Ectodermal cell (in vitro differentiated cells): ENCODE data around the gene CENPB.

Experiments
- H3K27ac ChIP-seq: 2 replicates; pipeline ENCODE4 v1.7.0; 2013; ENCODE audit warnings: mild to moderate bottlenecking, low read depth, low read length; ENCODE audit not compliant: insufficient read depth, poor library complexity, severe bottlenecking
- H3K27me3 ChIP-seq: 2 replicates; pipeline ENCODE4 v1.7.0; 2013; ENCODE audit warnings: mild to moderate bottlenecking, low read length; ENCODE audit not compliant: insufficient read depth, control insufficient read depth, poor library complexity, severe bottlenecking
- H3K36me3 ChIP-seq: one replicate; pipeline ENCODE4 v1.7.0; 2013; ENCODE audit warnings: low read length; ENCODE audit not compliant: control insufficient read depth, insufficient read depth
- H3K4me1 ChIP-seq: one replicate; pipeline ENCODE4 v1.7.0; 2013; ENCODE audit warnings: low read length; ENCODE audit not compliant: control insufficient read depth, insufficient read depth
- H3K4me3 ChIP-seq: 2 replicates; pipeline ENCODE4 v1.7.0; 2013; ENCODE audit warnings: low read depth, low read length, control low read depth; ENCODE audit not compliant: insufficient read depth
- H3K9me3 ChIP-seq: 2 replicates; pipeline ENCODE4 v1.7.0; 2013; ENCODE audit warnings: mild to moderate bottlenecking, low read length, moderate library complexity; ENCODE audit not compliant: control insufficient read depth
- WGBS, 2 experiments: methylation state at CpG; one replicate each; pipeline ENCODE4 v1.1.7; 2013; ENCODE audit warnings: missing lambda C conversion rate in 2 of 2; 5-methylcytosine and 5-hydroxymethylcytosine counted together

CENPB gene

DNA sequence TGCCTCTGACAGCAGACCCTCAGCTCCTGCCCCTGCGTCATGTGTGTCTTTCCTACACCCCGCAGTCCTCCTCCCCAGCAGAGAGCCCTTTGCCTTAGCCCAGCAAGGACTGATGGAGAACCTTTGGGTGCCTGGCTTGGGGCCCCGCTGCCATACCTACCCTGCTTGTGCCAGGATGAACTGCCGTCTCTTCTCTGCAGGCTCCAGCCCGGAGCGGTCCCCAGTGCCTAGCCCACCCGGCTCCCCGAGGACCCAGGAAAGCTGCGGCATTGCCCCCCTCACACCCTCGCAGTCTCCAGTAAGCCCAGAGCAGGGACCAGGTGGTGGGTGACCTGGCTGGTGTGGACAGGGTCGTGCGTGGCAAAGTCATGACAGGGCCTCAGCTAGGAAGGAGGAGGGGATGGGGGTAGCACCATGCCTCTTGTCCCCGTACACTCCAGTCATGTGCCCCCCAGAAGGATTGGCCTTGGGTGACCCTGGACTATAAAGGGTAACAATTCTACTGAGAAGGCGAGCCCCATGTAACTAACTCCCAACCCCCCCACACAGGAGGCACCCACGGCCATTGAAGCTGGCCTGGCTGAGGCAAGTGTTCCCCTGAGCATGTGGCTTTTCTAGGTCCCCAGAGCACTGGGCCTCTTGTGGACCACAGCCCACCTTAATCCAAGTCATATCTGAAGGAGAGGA lies 45.8 kb downstream of the CENPB start:
- Histone ChIP-seq H3K4me1 (no peaks in the 10 kb centered on the region), H3K27ac (no peak overlapping the region), H3K36me3 (no peaks in the 10 kb centered on the region), H3K9me3 (no peaks in the 10 kb centered on the region), H3K4me3 (no peak overlapping the region), H3K27me3 (peaks cover 17% of the 10 kb centered on the region)
- WGBS, 2 experiments: 94% methylated on average over 15 of the region's 15 CpGs

DNA sequence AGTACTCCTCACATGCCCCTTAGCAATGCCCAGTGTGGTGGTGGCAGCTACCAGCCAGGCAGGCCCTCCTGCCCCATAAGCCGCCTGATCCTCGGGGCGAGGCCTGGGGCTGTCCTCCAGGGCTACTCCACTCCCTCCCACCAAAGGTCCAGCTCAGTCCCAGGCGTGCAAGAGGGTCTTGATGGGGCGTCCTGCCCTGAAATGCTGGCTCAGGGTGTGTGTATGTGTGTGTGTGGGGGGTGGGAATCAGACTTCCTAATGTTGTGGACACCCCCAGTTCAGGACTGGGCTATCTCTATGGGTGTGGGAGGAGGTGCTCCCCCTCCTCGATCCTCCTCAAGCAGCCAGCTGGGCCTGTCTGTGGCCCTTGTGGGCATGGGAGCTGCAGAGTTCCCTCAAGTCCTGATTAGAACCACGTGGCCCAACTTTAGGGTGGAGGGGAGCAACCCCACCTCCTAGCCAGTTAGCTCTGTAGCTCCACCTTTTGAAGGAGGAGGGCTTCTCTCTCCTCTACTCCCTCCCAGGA lies 46.6 kb downstream of the CENPB start:
- H3K27me3 ChIP-seq: peaks cover 12% of the 10 kb centered on the region
- H3K4me3 ChIP-seq: no peak overlapping the region
- no peaks in the 10 kb centered on the region for H3K9me3 ChIP-seq
- H3K27ac ChIP-seq: no peak overlapping the region
- WGBS, 2 experiments: 86 to 89% methylated on average over 7 of the region's 7 CpGs
- H3K36me3 ChIP-seq: no peaks in the 10 kb centered on the region
- H3K4me1 ChIP-seq: no peaks in the 10 kb centered on the region

DNA sequence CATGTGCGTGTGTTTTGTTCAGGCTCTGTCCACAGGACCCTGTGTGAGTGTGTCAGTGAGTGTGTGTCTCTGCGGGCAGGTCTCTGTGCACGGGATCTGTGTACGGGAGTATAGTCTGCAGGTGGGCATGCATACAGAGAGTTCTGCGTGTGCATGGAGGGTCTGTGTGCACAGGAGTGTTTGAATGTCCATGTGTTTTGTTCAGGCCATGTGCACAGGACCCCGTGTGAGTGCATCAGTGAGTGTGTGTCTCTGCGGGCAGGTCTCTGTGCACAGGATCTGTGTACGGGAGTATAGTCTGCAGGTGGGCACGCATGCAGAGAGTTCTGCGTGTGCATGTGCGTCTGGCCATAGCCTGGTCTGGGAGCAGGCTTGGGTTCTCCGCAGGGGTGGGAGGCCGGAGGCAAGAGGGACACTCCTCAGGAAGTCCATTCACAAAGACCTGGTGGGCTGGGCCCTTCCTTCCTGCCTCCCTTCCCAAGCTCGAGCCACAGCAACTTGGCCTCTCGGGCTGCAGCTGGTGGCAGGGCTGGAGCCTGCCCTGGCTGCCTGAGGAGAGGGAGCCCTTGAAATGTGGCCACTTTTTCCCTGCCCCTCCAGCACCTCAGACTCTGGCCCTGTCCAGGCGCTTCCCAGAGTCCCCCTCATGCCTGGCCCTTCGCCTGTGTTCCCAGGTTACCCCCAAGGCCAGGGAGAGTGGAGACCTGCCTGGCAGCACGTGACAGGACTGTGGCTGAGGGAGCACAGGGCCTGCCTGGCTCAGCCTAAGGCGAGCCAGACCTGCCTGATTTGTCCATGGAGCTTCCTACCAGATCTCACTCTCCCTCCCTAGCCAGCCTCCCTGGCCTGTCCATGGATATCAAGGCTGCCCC lies 47.2 kb downstream of the CENPB start:
- H3K27ac ChIP-seq: no peak overlapping the region
- WGBS, 2 experiments: 78 to 79% methylated on average over 19 of the region's 19 CpGs
- peaks cover 5% of the 10 kb centered on the region for H3K27me3 ChIP-seq
- no peaks in the 10 kb centered on the region for H3K36me3 ChIP-seq
- no peaks in the 10 kb centered on the region for H3K4me1 ChIP-seq
- no peak overlapping the region for H3K4me3 ChIP-seq
- H3K9me3 ChIP-seq: no peaks in the 10 kb centered on the region

DNA sequence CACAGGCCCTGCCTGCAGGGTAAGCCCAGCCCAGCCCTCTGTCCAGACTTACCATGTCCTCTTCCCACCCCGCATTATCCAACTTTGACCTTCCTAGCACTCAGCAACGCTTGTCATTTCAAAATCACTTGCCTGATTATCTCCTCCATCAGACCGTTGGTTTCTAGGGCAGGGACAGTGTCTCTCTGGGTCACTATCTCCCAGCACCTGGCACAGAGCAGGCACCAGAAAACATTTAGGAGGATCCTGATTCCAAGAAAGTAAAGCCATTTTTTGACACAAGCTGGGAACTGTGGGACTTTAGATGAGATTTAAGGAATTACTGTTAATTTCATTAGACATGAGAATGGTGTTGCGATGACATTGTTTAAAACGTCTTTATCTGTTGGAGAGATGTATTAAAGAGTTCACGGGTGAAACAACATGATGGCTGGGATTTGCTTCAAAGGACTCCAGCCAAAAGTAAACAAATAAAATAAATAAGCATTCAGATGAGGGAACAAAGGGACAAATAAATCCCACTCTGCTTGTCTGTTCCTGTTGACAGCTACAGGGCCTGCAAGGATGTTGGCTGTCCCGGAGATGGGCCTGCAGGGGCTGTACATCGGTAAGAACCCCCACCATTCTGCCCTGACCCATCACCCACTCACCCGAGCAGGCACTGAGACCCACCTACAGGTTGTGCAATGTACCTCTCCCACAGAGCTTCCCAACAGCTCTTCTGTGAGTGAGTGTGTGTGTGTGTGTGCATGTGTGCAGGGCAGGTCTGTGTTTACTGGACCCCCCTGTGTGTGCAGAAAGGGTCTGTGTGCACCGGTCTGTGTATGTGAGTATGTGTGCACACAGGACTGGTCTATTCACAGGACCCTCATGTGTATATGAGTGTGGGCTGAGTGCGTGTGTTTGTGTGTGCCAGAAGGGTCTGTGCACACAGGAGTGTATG lies 48.2 kb downstream of the CENPB start:
- 88 to 89% methylated on average over 11 of the region's 11 CpGs for WGBS, 2 experiments

DNA sequence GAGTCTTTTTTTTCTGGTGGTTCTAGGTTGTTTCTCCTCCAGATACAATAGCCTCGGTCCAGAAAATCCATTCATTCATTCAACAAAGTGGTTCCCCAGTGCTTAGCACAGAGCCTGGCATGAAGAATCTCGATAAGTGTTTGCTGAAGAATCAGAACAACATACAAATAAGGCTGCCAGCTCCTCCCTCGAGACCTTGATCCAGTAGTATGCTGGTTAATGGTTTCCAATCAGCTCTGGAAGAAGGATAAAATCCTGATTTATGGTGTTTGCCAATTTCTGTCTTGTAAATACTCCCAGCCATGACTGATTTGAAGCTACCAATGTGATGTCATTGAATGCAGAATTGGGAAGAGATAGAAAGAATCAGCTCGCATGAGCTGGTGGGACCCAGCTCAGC lies 50.8 kb downstream of the CENPB start:
- 90 to 91% methylated on average over 4 of the region's 4 CpGs for WGBS, 2 experiments
- Histone ChIP-seq H3K4me3 (no peak overlapping the region), H3K27me3 (peaks cover 31% of the 10 kb centered on the region), H3K9me3 (no peaks in the 10 kb centered on the region), H3K27ac (no peak overlapping the region), H3K36me3 (no peaks in the 10 kb centered on the region), H3K4me1 (peaks cover 3% of the 10 kb centered on the region)

More for the DNA sequence above, 48.2 kb downstream of the CENPB start:
- Histone ChIP-seq H3K4me1 (peaks cover 3% of the 10 kb centered on the region), H3K4me3 (no peak overlapping the region), H3K27ac (no peak overlapping the region), H3K9me3 (no peaks in the 10 kb centered on the region), H3K36me3 (no peaks in the 10 kb centered on the region), H3K27me3 (peaks cover 6% of the 10 kb centered on the region)

DNA sequence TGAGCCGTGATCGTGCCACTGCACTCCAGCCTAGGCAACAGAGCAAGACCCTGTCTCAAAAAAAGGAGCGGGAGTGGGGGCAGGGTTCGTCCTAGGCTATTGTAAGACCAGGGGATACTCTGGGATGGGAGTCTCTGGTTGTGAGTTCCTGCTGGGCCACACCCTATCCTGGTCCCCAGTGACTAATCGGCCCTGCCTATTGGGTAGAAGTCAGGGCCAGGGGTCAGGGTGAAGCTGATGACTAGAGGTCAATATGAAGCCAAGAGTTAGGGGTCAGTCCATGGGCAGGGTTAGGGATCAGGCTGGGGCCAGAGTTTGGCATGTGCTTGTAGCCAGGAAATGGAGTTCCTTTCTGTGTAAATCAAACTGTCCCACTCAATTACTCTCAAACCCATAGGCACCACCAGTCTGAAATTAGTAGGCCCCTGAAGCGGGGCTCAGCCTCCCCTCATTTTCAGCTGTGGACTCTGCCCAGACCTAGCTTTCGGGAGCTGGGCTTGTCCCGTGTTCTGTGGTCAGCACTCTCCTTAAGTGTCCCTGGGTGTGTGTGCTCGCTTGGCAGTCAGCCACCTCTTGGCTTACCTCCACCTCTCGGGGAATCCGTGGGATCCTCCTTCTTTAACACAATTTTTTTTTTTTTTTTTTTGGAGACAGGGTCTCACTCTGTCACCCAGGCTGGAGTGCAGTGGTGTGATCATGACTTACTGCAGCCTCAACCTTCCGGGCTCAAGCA lies 52.3 kb downstream of the CENPB start:
- peaks cover 32% of the 10 kb centered on the region for H3K27me3 ChIP-seq
- no peaks in the 10 kb centered on the region for H3K36me3 ChIP-seq
- H3K9me3 ChIP-seq: no peaks in the 10 kb centered on the region
- 74 to 81% methylated on average over 12 of the region's 12 CpGs for WGBS, 2 experiments
- H3K27ac ChIP-seq: no peak overlapping the region
- H3K4me3 ChIP-seq: no peak overlapping the region
- peaks cover 3% of the 10 kb centered on the region for H3K4me1 ChIP-seq
